CD4-positive, alpha-beta T cell treated with Interleukin-10 for 1 hour (primary cell): Measurements from ENCODE around the gene CHMP4B.
A peak's percentile ranks its signal among the peaks of the same experiment; 100 is the strongest.

Experiments used
- DNase-seq: peaks from one replicate; pipeline ENCODE4 v3.0.0-alpha.2; 2020

The CHMP4B gene

GRCh38 chr20:33810885-33811775 is at the start of gene CHMP4B:
Gene CHMP4B (plus strand): TSS chr20:33811348. CDS start chr20:33811469, 121 bp downstream.
- DNase-seq = peak; percentile 98

DNA sequence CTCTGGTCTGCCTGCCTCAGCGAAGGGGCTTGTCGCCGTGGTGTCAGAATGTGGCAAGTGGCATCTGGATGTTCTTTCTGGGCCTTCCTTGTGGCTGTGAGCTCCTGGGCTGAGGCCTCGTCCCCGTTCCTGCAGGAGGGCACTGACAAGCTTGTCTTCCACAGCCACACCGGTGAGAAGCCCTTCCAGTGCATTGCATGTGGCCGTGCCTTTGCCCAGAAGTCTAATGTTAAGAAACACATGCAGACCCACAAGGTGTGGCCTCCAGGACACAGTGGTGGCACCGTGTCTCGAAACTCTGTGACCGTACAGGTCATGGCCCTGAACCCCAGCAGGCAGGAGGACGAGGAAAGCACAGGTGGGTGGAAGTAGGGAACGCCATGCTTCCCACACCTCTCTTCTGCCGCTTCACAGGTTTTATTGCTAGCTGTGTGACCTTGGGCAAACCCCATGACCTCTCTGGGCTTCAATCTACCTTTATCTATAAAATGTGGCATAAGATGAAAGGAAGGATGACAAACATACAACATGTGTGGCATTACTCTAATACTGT is 49.4 kb upstream of the CHMP4B start:
- DNase-seq = no peak

- no peak for DNase-seq
Measured at GRCh38 chr20:33765099-33765498, 46.0 kb upstream of the CHMP4B start.

- DNase-seq = no peak
Measured at GRCh38 chr20:33765592-33765991, 45.6 kb upstream of the CHMP4B start.

GRCh38 chr20:33766686-33767085 is 44.5 kb upstream of the CHMP4B start:
- DNase-seq = no peak

- DNase-seq = no peak
Measured at GRCh38 chr20:33767777-33768138, 43.4 kb upstream of the CHMP4B start.

DNA sequence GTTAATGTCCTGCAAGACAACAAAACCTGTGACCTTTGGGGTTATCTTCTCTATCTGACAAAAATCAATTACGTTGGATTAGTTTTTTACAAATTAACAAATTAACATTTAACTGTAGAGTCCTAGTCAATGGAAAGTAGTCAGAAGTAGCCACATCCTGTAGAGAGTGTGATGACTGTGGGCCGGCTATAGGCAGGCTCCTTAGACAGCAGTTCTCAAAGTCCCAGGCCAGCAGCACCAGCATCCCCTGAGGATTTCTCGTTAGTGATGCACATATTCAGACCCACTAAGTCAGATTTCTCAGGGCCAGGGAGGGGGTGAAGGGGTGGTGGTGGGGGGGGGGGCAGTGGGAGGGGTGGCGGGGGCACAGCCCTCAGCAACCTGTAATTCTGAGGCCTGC is 42.1 kb upstream of the CHMP4B start:
- no peak for DNase-seq

DNA sequence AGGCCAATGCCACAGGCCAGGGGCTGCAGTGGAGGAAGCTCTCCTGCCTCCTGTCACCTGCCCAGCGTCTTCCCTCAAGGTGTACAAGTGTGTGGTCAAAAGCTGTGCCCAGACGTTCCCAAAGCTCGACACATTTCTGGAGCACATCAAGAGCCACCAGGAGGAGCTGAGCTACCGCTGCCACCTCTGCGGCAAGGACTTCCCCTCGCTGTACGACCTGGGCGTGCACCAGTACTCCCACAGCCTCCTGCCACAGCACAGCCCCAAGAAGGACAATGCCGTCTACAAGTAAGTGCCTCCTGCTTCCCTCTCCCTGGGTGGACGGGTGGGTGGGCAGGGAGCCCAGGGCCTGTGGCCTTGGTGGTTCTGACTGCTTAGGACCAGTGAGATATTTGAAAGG is 41.1 kb upstream of the CHMP4B start:
- no peak for DNase-seq

DNA sequence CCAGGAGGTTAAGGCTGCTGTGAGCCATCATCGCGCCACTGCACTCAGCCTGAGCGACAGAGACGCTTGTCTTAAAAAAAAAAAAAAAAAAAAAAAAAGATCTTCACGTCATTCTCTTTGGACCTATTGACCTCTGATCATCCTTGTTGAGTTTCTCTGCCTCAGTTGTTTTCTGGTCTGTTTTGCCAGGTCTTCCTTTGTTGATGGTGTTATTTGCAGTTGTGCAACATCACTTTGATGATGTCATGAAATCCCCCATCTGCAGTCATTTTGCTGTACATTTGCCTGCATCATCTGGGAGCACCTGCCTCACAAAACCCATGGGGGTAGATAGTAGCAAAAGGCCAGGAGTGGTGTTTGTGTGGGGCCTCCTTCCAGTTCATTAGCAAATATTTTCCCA is 39.2 kb upstream of the CHMP4B start:
- no peak for DNase-seq

DNA sequence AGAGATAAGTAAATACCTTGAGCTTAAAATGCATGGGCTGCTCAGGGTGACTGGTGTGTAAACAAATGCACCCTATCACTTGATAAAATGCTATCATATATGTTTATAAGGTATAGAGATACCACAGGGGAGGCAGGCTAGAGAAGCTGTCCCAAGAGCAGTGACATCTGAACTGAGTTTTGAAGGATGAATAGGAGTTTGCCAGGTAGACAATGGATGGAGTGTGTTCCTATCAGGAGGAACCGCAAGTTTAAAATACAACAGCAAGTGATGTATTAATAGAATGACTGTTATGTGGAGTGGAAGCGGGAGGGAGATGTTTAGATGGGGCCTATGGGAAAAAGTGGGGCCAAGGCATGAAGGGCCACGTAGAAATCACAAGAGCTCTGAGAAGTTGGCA is 38.7 kb upstream of the CHMP4B start:
- DNase-seq = no peak

DNA sequence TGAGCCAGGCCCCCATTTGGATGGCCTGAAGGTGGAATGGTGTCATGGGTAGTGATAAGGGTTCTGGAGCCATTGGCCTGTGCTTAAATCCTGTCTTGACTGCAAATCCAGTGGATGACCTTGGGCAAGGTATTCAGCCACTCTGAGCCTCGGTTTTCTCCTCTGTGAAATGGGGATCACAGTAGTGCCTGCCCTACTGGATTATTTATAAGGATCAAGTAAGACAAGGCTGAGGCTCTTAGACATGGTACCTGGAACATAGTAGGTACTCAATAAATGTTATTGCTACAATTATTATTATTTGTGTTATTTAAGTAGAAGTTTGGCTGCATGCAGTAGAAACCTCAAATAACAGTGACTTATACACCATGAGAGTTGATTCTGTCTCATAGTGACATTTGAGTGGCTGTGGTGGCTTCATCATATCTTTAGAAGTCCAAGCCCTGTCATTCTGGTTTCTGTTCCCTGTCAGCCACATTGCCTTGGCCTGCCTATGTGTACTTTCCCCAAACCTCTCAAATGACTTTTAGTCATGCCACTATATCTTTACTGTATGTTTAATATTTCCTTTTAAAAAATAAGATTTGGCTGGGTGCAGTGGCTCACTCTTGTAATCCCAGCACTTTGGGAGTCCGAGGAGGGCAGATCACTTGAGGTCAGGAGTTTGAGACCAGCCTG is 37.6 kb upstream of the CHMP4B start:
- no peak for DNase-seq

GRCh38 chr20:33777816-33778215 is 33.3 kb upstream of the CHMP4B start:
- no peak for DNase-seq

DNA sequence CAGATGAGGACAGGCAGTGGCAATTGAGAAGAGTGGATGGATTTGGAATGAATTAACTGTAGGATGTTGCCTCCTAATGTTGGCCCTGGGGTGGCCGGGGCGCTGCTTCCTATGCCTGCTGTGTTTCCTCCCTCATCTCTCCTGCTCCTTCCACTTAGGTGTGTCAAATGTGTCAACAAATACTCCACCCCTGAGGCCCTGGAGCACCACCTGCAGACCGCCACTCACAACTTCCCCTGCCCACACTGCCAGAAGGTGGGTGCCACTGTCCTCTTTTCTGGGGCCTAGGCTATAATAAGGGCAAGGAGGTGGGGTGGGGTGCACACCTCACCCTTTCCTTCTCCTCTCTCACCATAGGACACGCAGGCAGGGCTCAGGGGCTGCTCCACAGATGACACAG is 30.0 kb upstream of the CHMP4B start:
- DNase-seq = no peak

DNA sequence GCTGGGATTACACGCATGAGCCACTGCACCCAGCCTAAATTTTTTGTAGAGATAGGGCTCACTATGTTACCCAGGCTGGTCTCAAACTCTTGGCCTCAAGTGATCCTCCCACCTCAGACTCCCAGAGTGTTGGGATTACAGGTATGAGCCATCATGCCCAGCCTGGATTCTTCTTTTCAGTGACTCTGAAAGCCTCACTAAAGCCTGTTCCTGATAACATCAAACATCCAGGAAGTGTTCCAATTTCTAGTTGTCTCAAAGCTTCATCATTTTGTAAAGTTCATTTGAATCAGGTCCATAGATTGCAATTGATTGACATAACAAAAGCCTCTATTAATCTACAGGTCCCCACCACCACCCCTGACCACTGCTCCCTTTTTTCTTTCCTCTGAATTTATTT is 29.2 kb upstream of the CHMP4B start:
- no peak for DNase-seq

- DNase-seq = no peak
Measured at GRCh38 chr20:33783256-33783655, 27.9 kb upstream of the CHMP4B start.

GRCh38 chr20:33783818-33784217 is 27.3 kb upstream of the CHMP4B start:
- DNase-seq = no peak

DNA sequence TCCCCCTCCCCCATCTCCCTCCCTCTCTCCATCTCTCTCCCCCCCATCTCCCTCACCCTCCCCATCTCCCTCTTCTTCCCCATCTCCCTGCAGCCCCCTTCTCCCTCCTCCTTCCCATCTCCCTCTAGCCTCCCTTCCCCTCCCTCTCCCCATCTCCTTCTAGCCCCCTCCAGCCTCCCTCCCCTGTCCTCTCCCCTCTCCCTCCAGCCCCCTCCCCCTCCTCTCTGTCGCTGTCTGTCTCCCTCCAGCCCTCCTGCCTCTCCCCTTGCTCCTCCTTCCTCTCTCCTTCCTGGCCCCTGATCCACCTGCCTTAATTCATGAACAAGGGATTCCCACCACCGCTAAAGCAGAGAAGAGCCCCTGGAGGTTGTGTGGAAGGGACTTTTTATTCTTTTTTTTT is 26.9 kb upstream of the CHMP4B start:
- no peak for DNase-seq

GRCh38 chr20:33785503-33785902 is 25.6 kb upstream of the CHMP4B start:
- DNase-seq = no peak

- no peak for DNase-seq
Measured at GRCh38 chr20:33787253-33787891, 23.8 kb upstream of the CHMP4B start.

- no peak for DNase-seq
Measured at GRCh38 chr20:33788351-33789049, 22.6 kb upstream of the CHMP4B start.

GRCh38 chr20:33789109-33789857 is 21.9 kb upstream of the CHMP4B start:
- no peak for DNase-seq

GRCh38 chr20:33789858-33790182 is 21.3 kb upstream of the CHMP4B start:
- DNase-seq = no peak
